Hepatocyte (in vitro differentiated cells): ENCODE measurements around the gene GABBR2.

Experiments
- CTCF ChIP-seq: fragments of 200-600 bp; sonication (generic); IDR thresholded peaks from 2 replicates; pipeline ENCODE4 v1.5.1; 2016; ENCODE audit warnings: antibody characterized with exemption, mild to moderate bottlenecking; ENCODE audit not compliant: poor library complexity
- EZH2 ChIP-seq: fragments of 200-600 bp; sonication (generic); IDR thresholded peaks from 2 replicates; pipeline ENCODE4 v1.6.1; 2016; ENCODE audit warnings: antibody characterized with exemption, mild to moderate bottlenecking, borderline replicate concordance
- EZH2phosphoT487 ChIP-seq: fragments of 200-600 bp; sonication (generic); IDR thresholded peaks from one replicate; pipeline ENCODE4 v1.6.1; 2018; ENCODE audit warnings: antibody characterized with exemption, mild to moderate bottlenecking, low read depth, moderate library complexity; ENCODE audit not compliant: unreplicated experiment, severe bottlenecking

- TF ChIP-seq CTCF (no peak), EZH2 (no peak), EZH2phosphoT487 (no peak)
Measured at GRCh38 chr9:98576859-98577258, 131.9 kb downstream of the GABBR2 start.
